ENCODE data around the gene CBARP.

- TF ChIP-seq YY1 (IDR thresholded peaks at IDR 0.05; ENCODE audit: insufficient read depth, insufficient read length) (no peak), ZNF274 (IDR thresholded peaks at IDR 0.05; ENCODE audit: low read depth, low read length) (no peak)
Observed at GRCh38 chr19:1281569-1282287, 43.9 kb upstream of the CBARP start.

Measured in NT2/D1 (cell line).